Gastroesophageal sphincter (tissue), 4 donors: ENCODE measurements around the gene ATP6V0B. TPM values are rescaled to one million over a fixed set of nuclear protein-coding genes. Genes with fewer than 3 reads are reported as not detected.
A peak's percentile ranks its signal among the peaks of the same experiment; 100 is the strongest.

Source experiments
- ATAC-seq: fragments of 150-250 bp; one replicate; pipeline ENCODE4 v1.9.1; 2016; ENCODE audit warnings: mild to moderate bottlenecking, moderate library complexity
- H3K27ac ChIP-seq, 4 donors: fragments of 200-600 bp; sonication (generic) in 3 of 4; 1 replicate in 3 of 4; 2 replicates in 1 of 4; pipeline ENCODE4 v1.5.1; 2016 to 2019
- H3K27me3 ChIP-seq: fragments of 200-600 bp; sonication (generic); one replicate; pipeline ENCODE4 v1.5.1; 2019
- H3K36me3 ChIP-seq, 2 donors: fragments of 200-600 bp; sonication (generic); one replicate each; pipeline ENCODE4 v1.5.1; 2019; ENCODE audit warnings: control low read depth in 1 of 2
- H3K4me1 ChIP-seq, 3 donors: fragments of 200-600 bp; sonication (generic); 1 replicate in 2 of 3; 2 replicates in 1 of 3; pipeline ENCODE4 v1.5.1; 2016 to 2019; ENCODE audit warnings: control low read depth in 2 of 3
- H3K4me3 ChIP-seq, 2 donors: fragments of 200-600 bp; sonication (generic); one replicate each; pipeline ENCODE4 v1.5.1; 2019; ENCODE audit warnings: mild to moderate bottlenecking in 1 of 2, moderate library complexity in 1 of 2
- H3K9me3 ChIP-seq, 3 donors: fragments of 200-600 bp; sonication (generic); one replicate each; pipeline ENCODE4 v1.5.1; 2017 to 2019; ENCODE audit warnings: control low read depth in 2 of 3
- EP300 ChIP-seq: sonication (generic); formaldehyde crosslinking; IDR thresholded peaks from one replicate; pipeline ENCODE4 v1.6.1; 2017; ENCODE audit warnings: antibody characterized with exemption, mild to moderate bottlenecking
- POLR2A ChIP-seq, 2 donors: fragments of 450-650 bp; IDR thresholded peaks; one replicate each; pipeline ENCODE4 v1.6.1; 2017; ENCODE audit warnings: antibody characterized with exemption in 2 of 2, mild to moderate bottlenecking in 2 of 2, moderate library complexity in 1 of 2
- POLR2AphosphoS5 ChIP-seq: sonication (generic); formaldehyde crosslinking; IDR thresholded peaks from one replicate; pipeline ENCODE4 v1.6.1; 2017; ENCODE audit warnings: antibody characterized with exemption
- WGBS, 2 donors: methylation state at CpG; one replicate each; pipeline ENCODE4 v1.1.5; 2018; ENCODE audit warnings: low coverage in 1 of 2; 5-methylcytosine and 5-hydroxymethylcytosine counted together
- total RNA-seq, 4 donors: library from RNA; depleted of rRNA; stranded (reverse); fragments of >200 nt; gene quantifications; one replicate each; pipeline ENCODE4 v1.1.0, GENCODE V29; 2016
- TF ChIP-seq, protein P1 (sequence below), 4 experiments: fragments of 200-600 bp in 2 of 4; fragments of 450-650 bp in 2 of 4; sonication (generic) in 1 of 4; IDR thresholded peaks; one replicate each; pipeline ENCODE4 v1.5.1; 2017 to 2019; ENCODE audit warnings: antibody characterized with exemption in 4 of 4, mild to moderate bottlenecking in 2 of 4, moderate library complexity in 2 of 4

The ATP6V0B gene
- total RNA-seq, 4 donors from 2014 or later: 67.9 to 107 (median 89.9) TPM

DNA sequence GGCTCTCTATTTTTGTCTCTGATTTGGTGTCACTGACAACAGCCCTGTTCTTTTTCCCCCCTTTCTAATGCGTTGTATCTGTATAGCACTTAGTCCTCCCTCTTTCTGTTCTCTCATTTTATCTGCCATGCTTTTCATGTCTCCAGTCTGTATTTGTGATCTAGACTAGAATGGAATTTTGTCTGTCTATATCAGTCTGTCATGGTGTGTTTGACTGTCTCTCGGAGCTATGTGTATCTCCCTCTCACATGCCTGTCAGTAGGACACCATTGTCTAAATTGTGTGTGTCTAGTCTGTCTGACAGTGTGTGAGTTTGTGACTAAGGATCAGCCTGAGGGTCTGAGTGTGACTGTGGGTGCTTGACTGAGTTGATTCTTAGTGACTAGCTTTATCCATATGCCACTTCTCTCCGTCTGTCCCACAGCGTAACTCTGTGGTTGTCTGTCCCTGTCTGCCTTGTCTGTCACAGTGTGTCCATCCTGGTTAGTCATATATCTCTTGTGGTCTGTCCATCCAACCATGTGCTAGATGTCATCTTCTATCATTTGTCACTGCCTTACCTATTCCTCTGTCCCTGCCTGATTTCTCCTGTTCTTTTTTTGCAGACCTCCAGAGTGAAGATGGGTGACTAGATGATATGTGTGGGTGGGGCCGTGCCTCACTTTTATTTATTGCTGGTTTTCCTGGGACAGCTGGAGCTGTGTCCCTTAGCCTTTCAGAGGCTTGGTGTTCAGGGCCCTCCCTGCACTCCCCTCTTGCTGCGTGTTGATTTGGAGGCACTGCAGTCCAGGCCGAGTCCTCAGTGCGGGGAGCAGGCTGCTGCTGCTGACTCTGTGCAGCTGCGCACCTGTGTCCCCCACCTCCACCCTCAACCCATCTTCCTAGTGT lies 2.9 kb downstream of the ATP6V0B start:
- WGBS, 2 donors: 53 to 75% methylated on average over 2 to 9 of the region's 9 CpGs
- Histone ChIP-seq H3K36me3 (peaks cover 0 to 39% of the 10 kb centered on the region in 2 donors), H3K27ac (no peak overlapping the region), H3K4me1 (peaks cover 4 to 64% (median 37%) of the 10 kb centered on the region in 3 donors), H3K27me3 (no peaks in the 10 kb centered on the region), H3K4me3 (no peak overlapping the region), H3K9me3 (no peaks in the 10 kb centered on the region)
- TF ChIP-seq, protein P1, sequence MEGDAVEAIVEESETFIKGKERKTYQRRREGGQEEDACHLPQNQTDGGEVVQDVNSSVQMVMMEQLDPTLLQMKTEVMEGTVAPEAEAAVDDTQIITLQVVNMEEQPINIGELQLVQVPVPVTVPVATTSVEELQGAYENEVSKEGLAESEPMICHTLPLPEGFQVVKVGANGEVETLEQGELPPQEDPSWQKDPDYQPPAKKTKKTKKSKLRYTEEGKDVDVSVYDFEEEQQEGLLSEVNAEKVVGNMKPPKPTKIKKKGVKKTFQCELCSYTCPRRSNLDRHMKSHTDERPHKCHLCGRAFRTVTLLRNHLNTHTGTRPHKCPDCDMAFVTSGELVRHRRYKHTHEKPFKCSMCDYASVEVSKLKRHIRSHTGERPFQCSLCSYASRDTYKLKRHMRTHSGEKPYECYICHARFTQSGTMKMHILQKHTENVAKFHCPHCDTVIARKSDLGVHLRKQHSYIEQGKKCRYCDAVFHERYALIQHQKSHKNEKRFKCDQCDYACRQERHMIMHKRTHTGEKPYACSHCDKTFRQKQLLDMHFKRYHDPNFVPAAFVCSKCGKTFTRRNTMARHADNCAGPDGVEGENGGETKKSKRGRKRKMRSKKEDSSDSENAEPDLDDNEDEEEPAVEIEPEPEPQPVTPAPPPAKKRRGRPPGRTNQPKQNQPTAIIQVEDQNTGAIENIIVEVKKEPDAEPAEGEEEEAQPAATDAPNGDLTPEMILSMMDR (IDR thresholded peaks at IDR 0.05): no peak
- no peak for TF ChIP-seq EP300
- TF ChIP-seq POLR2AphosphoS5: no peak
- TF ChIP-seq POLR2A (IDR thresholded peaks at IDR 0.05): no peak
- ATAC-seq: no peak

DNA sequence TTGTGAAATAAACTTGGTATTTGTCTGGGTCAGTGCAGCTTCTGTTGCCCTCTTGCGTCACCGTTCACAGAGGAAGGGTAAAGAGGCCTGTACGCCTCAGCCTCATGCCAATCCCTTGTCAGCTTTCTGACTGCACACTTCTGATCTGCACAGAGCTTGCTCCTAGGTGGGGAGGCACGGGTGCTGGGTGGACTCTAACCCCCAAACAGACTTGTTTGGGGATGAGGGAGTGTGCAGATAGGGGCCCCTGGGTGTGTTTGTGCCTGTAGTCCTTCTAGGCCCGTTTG lies 3.4 kb downstream of the ATP6V0B start:
- Histone ChIP-seq H3K36me3 (peaks cover 0 to 37% of the 10 kb centered on the region in 2 donors), H3K27ac (peak overlapping the region in 1 of 4 donors; percentile 33), H3K4me3 (no peak overlapping the region), H3K27me3 (no peaks in the 10 kb centered on the region), H3K4me1 (peaks cover 4 to 64% (median 37%) of the 10 kb centered on the region in 3 donors), H3K9me3 (no peaks in the 10 kb centered on the region)
- TF ChIP-seq, protein P1 (IDR thresholded peaks at IDR 0.05): no peak
- TF ChIP-seq POLR2A (IDR thresholded peaks at IDR 0.05) (no peak), EP300 (no peak), POLR2AphosphoS5 (no peak)
- no CpG with 5 or more reads among the region's 5 CpGs for WGBS, 2 donors
- no peak for ATAC-seq

DNA sequence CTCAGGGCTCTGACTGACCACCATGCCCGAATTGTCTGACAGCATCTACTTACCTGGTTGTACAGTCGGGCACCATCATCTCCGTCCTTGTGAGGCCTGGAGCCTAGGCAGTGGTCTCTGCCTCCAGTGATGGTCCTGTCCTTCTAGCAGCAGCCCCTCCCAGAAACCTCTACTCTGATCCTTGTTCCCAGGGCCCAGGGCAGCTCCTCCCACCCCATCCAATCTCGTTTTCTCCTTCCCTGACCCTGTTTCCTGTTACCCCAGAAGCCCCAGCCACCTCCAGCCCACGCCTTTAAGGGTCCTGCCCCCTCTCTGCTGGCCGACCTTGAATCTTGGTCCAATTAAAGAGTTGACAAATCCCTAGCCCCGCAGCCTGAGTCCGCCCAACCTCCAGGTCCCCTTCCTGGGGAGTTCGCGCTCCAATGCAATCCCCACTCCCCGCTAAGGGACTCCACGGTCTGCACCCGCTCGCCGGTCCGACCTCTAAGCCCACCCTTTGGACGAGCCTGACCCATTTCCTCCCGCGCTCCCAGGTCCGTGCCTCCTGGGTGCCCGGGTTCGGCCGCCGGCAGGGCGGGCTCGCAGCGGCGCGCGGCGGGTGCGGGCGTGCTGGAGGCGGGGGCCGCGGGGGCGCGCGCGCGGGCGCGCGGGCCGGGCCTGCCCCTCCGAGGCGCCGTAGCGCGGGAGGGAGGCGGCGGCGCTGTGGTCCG lies 3.9 kb downstream of the ATP6V0B start, which contains the start of gene B4GALT2:
TSS of gene B4GALT2 (plus strand) at position 660 of the 710 bp plus-strand sequence. CDS start 1,951 bp downstream, outside the sequence.
- peak; percentile 35 for ATAC-seq
- Histone ChIP-seq H3K36me3 (peaks cover 0 to 40% of the 10 kb centered on the region in 2 donors), H3K4me1 (peaks cover 4 to 63% (median 37%) of the 10 kb centered on the region in 3 donors), H3K27ac (peak within 1 kb of the TSS in 3 of 4 donors; percentile 54 to 80 (median 67)), H3K27me3 (no peaks in the 10 kb centered on the region), H3K4me3 (peak within 1 kb of the TSS; percentile 77 to 88), H3K9me3 (no peaks in the 10 kb centered on the region)
- WGBS, 2 donors: 3 to 10% methylated on average over 8 to 11 of the region's 54 CpGs
- TF ChIP-seq EP300 (no peak), POLR2AphosphoS5 (no peak), POLR2A (IDR thresholded peaks at IDR 0.05) (no peak)
- TF ChIP-seq, protein P1 (IDR thresholded peaks at IDR 0.05): no peak

DNA sequence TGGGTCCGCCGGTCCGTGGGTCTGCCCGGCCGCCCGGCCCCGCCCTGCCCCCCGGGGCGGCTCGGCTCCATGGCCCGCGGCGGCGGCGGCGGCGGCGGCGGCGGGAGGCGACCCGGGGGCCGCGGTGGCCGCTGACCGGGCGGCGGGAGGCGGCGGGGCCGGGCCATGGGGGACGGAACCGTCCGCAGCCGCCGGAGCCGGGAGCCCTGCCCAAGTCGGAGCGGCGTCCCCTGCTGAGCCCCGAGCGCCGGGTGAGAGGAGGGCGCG lies 4.4 kb downstream of the ATP6V0B start:
- peaks cover 4 to 58% (median 37%) of the 10 kb centered on the region in 3 donors for H3K4me1 ChIP-seq
- H3K27me3 ChIP-seq: no peaks in the 10 kb centered on the region
- peaks cover 0 to 44% of the 10 kb centered on the region in 2 donors for H3K36me3 ChIP-seq
- peak; percentile 6 for ATAC-seq
- TF ChIP-seq POLR2AphosphoS5: no peak
- no peak for TF ChIP-seq POLR2A (IDR thresholded peaks at IDR 0.05)
- TF ChIP-seq EP300: no peak
- TF ChIP-seq, protein P1 (IDR thresholded peaks at IDR 0.05): no peak
- peak overlapping the region; percentile 77 to 88 for H3K4me3 ChIP-seq
- no peaks in the 10 kb centered on the region for H3K9me3 ChIP-seq
- WGBS, 2 donors: no CpG with 5 or more reads among the region's 45 CpGs
- H3K27ac ChIP-seq: peak overlapping the region in 3 of 4 donors; percentile 54 to 80 (median 67)
